Upper lobe of left lung (tissue), 4 donors: ENCODE measurements around the gene ASMTL.

Experiments
- CTCF ChIP-seq, 6 experiments: fragments of 450-650 bp in 4 of 6; fragments of 200-600 bp in 2 of 6; sonication (generic) in 2 of 6; IDR thresholded peaks; one replicate each; pipeline ENCODE4 v1.5.1; 2016 to 2019; ENCODE audit warnings: antibody characterized with exemption in 6 of 6
- EP300 ChIP-seq, 4 donors: sonication (generic); formaldehyde crosslinking; IDR thresholded peaks; one replicate each; pipeline ENCODE4 v1.5.1; 2017; ENCODE audit warnings: antibody characterized with exemption in 4 of 4, control low read depth in 2 of 4
- POLR2A ChIP-seq, 4 donors: fragments of 450-650 bp; IDR thresholded peaks; one replicate each; pipeline ENCODE4 v1.5.1; 2016 to 2017; ENCODE audit warnings: antibody characterized with exemption in 4 of 4, mild to moderate bottlenecking in 2 of 4
- POLR2AphosphoS5 ChIP-seq, 2 donors: sonication (generic); formaldehyde crosslinking; IDR thresholded peaks; one replicate each; pipeline ENCODE4 v1.5.1; 2017; ENCODE audit warnings: antibody characterized with exemption in 2 of 2

GRCh38 chrX:1450361-1451161 is 2.1 kb downstream of the ASMTL start:
- no peak for TF ChIP-seq EP300 (IDR thresholded peaks at IDR 0.05)
- no peak for TF ChIP-seq CTCF (IDR thresholded peaks at IDR 0.05)
- TF ChIP-seq POLR2A (IDR thresholded peaks at IDR 0.05), result no peak
- TF ChIP-seq POLR2AphosphoS5 (IDR thresholded peaks at IDR 0.05), result no peak
